IMR-90 (cell line): ENCODE data around the gene AJAP1. TPM values are rescaled to one million over a fixed set of nuclear protein-coding genes. Genes with fewer than 3 reads are reported as not detected.

Experiments used
- ATAC-seq: fragments of 200-7000 bp; cut with Tn5 transposase; 2 replicates; pipeline ENCODE4 v1.9.1; 2020; ENCODE audit warnings: low read depth, mild to moderate bottlenecking, moderate library complexity
- BruUV-seq: library from RNA; stranded (reverse); fragments of 400-500 nt; replicated peaks from 2 replicates; lab custom pipeline; 2021; lab: Mats Ljungman, UMichigan
- CTCF ChIA-PET: fragments of 300-600 bp; formaldehyde crosslinking; extraction: SDS; loops from one replicate; lab custom pipeline; 2021; ENCODE audit warnings: antibody characterized with exemption; lab: Yijun Ruan, JAX
- POLR2A ChIA-PET: fragments of 300-600 bp; sonication (Branson Sonifier 250); formaldehyde crosslinking; loops from one replicate; lab custom pipeline; 2022; ENCODE audit warnings: antibody characterized with exemption; ENCODE audit not compliant: unreplicated experiment; lab: Charles Lee
- DNase-seq: peaks from one replicate; pipeline ENCODE4 v3.0.0; 2013
- H2AFZ ChIP-seq: replicated peaks from 2 replicates; pipeline ENCODE3; 2013; ENCODE audit warnings: low read length, mild to moderate bottlenecking; ENCODE audit not compliant: poor library complexity
- H2AK5ac ChIP-seq: 2 replicates; pipeline ENCODE4 v1.6.1; 2013; ENCODE audit warnings: low read depth, low read length, inconsistent platforms
- H2AK9ac ChIP-seq: replicated peaks from 2 replicates; pipeline ENCODE3; 2013; ENCODE audit warnings: mild to moderate bottlenecking, low read depth, low read length, moderate library complexity; ENCODE audit not compliant: poor library complexity
- H2BK120ac ChIP-seq: 2 replicates; pipeline ENCODE4 v1.6.1; 2013; ENCODE audit warnings: low read depth, low read length, inconsistent platforms
- H2BK15ac ChIP-seq: 3 replicates; pipeline ENCODE4 v1.6.1; 2013; ENCODE audit warnings: low read depth, low read length, inconsistent platforms
- H2BK20ac ChIP-seq: 2 replicates; pipeline ENCODE4 v1.6.1; 2013; ENCODE audit warnings: low read depth, mild to moderate bottlenecking, inconsistent platforms, low read length, moderate library complexity
- H2BK5ac ChIP-seq: 2 replicates; pipeline ENCODE4 v1.6.1; 2013; ENCODE audit warnings: mild to moderate bottlenecking, low read depth, low read length, inconsistent platforms; ENCODE audit not compliant: poor library complexity, severe bottlenecking
- H3K14ac ChIP-seq: replicated peaks from 2 replicates; pipeline ENCODE4 v1.6.1; 2013; ENCODE audit warnings: low read depth, low read length, inconsistent platforms
- H3K18ac ChIP-seq: 2 replicates; pipeline ENCODE4 v1.6.1; 2013; ENCODE audit warnings: low read depth, low read length, control low read depth
- H3K23ac ChIP-seq: 2 replicates; pipeline ENCODE4 v1.6.1; 2013; ENCODE audit warnings: low read depth, low read length, inconsistent platforms
- H3K27ac ChIP-seq: 2 replicates; pipeline ENCODE4 v1.5.1; 2013; ENCODE audit warnings: mild to moderate bottlenecking, control low read depth, low read length; ENCODE audit not compliant: insufficient read depth
- H3K27me3 ChIP-seq: 2 replicates; pipeline ENCODE4 v1.6.1; 2013; ENCODE audit warnings: low read length; ENCODE audit not compliant: control insufficient read depth, insufficient read depth
- H3K36me3 ChIP-seq: 2 replicates; pipeline ENCODE4 v1.6.1; 2013; ENCODE audit warnings: low read length, mixed read lengths; ENCODE audit not compliant: control insufficient read depth, insufficient read depth
- H3K4ac ChIP-seq: 2 replicates; pipeline ENCODE4 v1.6.1; 2013; ENCODE audit warnings: low read depth, low read length, inconsistent platforms
- H3K4me1 ChIP-seq: 2 replicates; pipeline ENCODE4 v1.6.1; 2013; ENCODE audit warnings: low read length, mixed read lengths; ENCODE audit not compliant: control insufficient read depth, insufficient read depth
- H3K4me2 ChIP-seq: 2 replicates; pipeline ENCODE4 v1.6.1; 2013; ENCODE audit warnings: low read depth, mild to moderate bottlenecking, control low read depth, low read length, moderate library complexity
- H3K4me3 ChIP-seq: 2 replicates; pipeline ENCODE4 v1.5.1; 2013; ENCODE audit warnings: low read depth, mild to moderate bottlenecking, control low read depth, low read length, moderate library complexity; ENCODE audit not compliant: insufficient read depth
- H3K56ac ChIP-seq: 2 replicates; pipeline ENCODE4 v1.6.1; 2013; ENCODE audit warnings: low read length, inconsistent platforms; ENCODE audit not compliant: insufficient read depth; ENCODE audit errors: extremely low read depth
- H3K79me1 ChIP-seq, 2 experiments: 2 replicates each; pipeline ENCODE4 v1.6.1; 2013; ENCODE audit warnings: low read length in 2 of 2, inconsistent platforms in 1 of 2, low read depth in 1 of 2
- H3K9ac ChIP-seq: 2 replicates; pipeline ENCODE4 v1.6.1; 2013; ENCODE audit warnings: low read depth, low read length, control low read depth
- H3K9me1 ChIP-seq: 2 replicates; pipeline ENCODE4 v1.6.1; 2013; ENCODE audit warnings: low read length, inconsistent platforms; ENCODE audit not compliant: insufficient read depth
- H3K9me3 ChIP-seq: 2 replicates; pipeline ENCODE4 v1.6.1; 2013; ENCODE audit warnings: low read length; ENCODE audit not compliant: control insufficient read depth, insufficient read depth
- H4K20me1 ChIP-seq: 2 replicates; pipeline ENCODE4 v1.6.1; 2013; ENCODE audit warnings: low read length, inconsistent platforms; ENCODE audit not compliant: insufficient read depth
- H4K5ac ChIP-seq: 2 replicates; pipeline ENCODE4 v1.6.1; 2013; ENCODE audit warnings: mild to moderate bottlenecking, low read depth, low read length, control low read depth
- H4K8ac ChIP-seq, 2 experiments: 2 replicates each; pipeline ENCODE4 v1.6.1; 2013; ENCODE audit warnings: low read depth in 2 of 2, low read length in 2 of 2, control low read depth in 1 of 2, inconsistent platforms in 1 of 2
- H4K91ac ChIP-seq: 2 replicates; pipeline ENCODE4 v1.6.1; 2013; ENCODE audit warnings: low read depth, low read length, inconsistent platforms; ENCODE audit not compliant: insufficient read depth
- BHLHE40 ChIP-seq: fragments of 150-350 bp; IDR thresholded peaks from 2 replicates; pipeline ENCODE4 v1.6.1; 2016; ENCODE audit warnings: mild to moderate bottlenecking, low read depth, low read length
- CEBPB ChIP-seq: IDR thresholded peaks from 2 replicates; pipeline ENCODE4 v1.6.1; 2012; ENCODE audit warnings: low read depth, low read length, improper control_type of control experiment
- CHD1 ChIP-seq: IDR thresholded peaks from 2 replicates; pipeline ENCODE4 v1.6.1; 2012; ENCODE audit warnings: low read depth, low read length, improper control_type of control experiment
- CTCF ChIP-seq: conservative IDR thresholded peaks from 2 replicates; pipeline ENCODE4 v1.5.1; 2012; ENCODE audit warnings: mild to moderate bottlenecking, low read depth, low read length, improper control_type of control experiment
- ELK1 ChIP-seq: fragments of 150-350 bp; IDR thresholded peaks from 2 replicates; pipeline ENCODE4 v1.6.1; 2016; ENCODE audit warnings: low read depth, mild to moderate bottlenecking, low read length, moderate library complexity, borderline replicate concordance
- FOS ChIP-seq: fragments of 150-350 bp; IDR thresholded peaks from 2 replicates; pipeline ENCODE4 v1.6.1; 2016; ENCODE audit warnings: low read depth, low read length
- MAFK ChIP-seq: IDR thresholded peaks from 2 replicates; pipeline ENCODE4 v1.6.1; 2012; ENCODE audit warnings: low read depth, low read length, improper control_type of control experiment
- MAZ ChIP-seq: IDR thresholded peaks from 2 replicates; pipeline ENCODE4 v1.6.1; 2012; ENCODE audit warnings: low read depth, mild to moderate bottlenecking, low read length, improper control_type of control experiment, moderate library complexity, borderline replicate concordance
- MXI1 ChIP-seq: IDR thresholded peaks from 2 replicates; pipeline ENCODE4 v1.6.1; 2012; ENCODE audit warnings: low read depth, mild to moderate bottlenecking, low read length, moderate library complexity, borderline replicate concordance
- NFE2L2 ChIP-seq: fragments of 150-350 bp; IDR thresholded peaks from 2 replicates; pipeline ENCODE4 v1.6.1; 2016; ENCODE audit warnings: low read depth, mild to moderate bottlenecking, low read length
- POLR2A ChIP-seq: IDR thresholded peaks from 2 replicates; pipeline ENCODE4 v1.6.1; 2012; ENCODE audit warnings: mild to moderate bottlenecking, low read depth, low read length
- RAD21 ChIP-seq: IDR thresholded peaks from 2 replicates; pipeline ENCODE4 v1.6.1; 2012; ENCODE audit warnings: low read length, improper control_type of control experiment
- RCOR1 ChIP-seq: IDR thresholded peaks from 2 replicates; pipeline ENCODE4 v1.6.1; 2012; ENCODE audit warnings: mild to moderate bottlenecking, low read length, improper control_type of control experiment; ENCODE audit not compliant: insufficient replicate concordance
- RFX5 ChIP-seq: IDR thresholded peaks from 2 replicates; pipeline ENCODE4 v1.8.0; 2012; ENCODE audit warnings: low read depth, mild to moderate bottlenecking, low read length, moderate library complexity
- SMC3 ChIP-seq: fragments of 150-350 bp; IDR thresholded peaks from 2 replicates; pipeline ENCODE4 v1.6.1; 2016; ENCODE audit warnings: low read depth, mild to moderate bottlenecking, antibody characterized with exemption, low read length, moderate library complexity
- WGBS, 2 experiments: methylation state at CpG; one replicate each; pipeline versions ENCODE4 v1.1.5 to v1.1.7; 2013; ENCODE audit warnings: missing lambda C conversion rate in 2 of 2; ENCODE audit not compliant: insufficient read length in 1 of 2; ENCODE audit errors: extremely low coverage in 2 of 2; 5-methylcytosine and 5-hydroxymethylcytosine counted together
- dilution Hi-C: fragments of 300-500 bp; cut with HindIII; formaldehyde crosslinking; loops from one replicate; pipeline ENCODE4 v1.14.3; 2018; ENCODE audit warnings: low sequenced_read_pairs; ENCODE audit not compliant: unreplicated experiment
- in situ Hi-C: fragments of 300-500 bp; cut with MboI; formaldehyde crosslinking; loops from 3 replicates; pipeline ENCODE4 v1.14.3; 2019; ENCODE audit warnings: low sequenced_read_pairs, inconsistent platforms, mixed read lengths
- intact Hi-C: fragments of 100-400 bp; cut with micrococcal nuclease; formaldehyde crosslinking; loops from 2 replicates; pipeline ENCODE4 v1.10.0; 2022
- polyA plus RNA-seq, 3 experiments: library from polyadenylated mRNA; depleted of rRNA; stranded (reverse); fragments of >200 nt; gene quantifications; 2 replicates each; pipeline ENCODE4 v1.2.3, GENCODE V29; 2012; ENCODE audit warnings: low replicate concordance in 1 of 3
- total RNA-seq: library from RNA; depleted of rRNA; stranded (reverse); fragments of >200 nt; gene quantifications from 2 replicates; pipeline ENCODE4 v1.2.3, GENCODE V29; 2012
- TF ChIP-seq, protein P1 (sequence below): fragments of 150-350 bp; IDR thresholded peaks from 2 replicates; pipeline ENCODE4 v1.6.1; 2017; ENCODE audit warnings: mild to moderate bottlenecking, antibody characterized with exemption, low read length, low read depth

Gene AJAP1
- total and polyA plus RNA-seq, 2 of the 4 experiments (the other 2 are of a cell fraction), result under 0.01 to 0.02 TPM

DNA sequence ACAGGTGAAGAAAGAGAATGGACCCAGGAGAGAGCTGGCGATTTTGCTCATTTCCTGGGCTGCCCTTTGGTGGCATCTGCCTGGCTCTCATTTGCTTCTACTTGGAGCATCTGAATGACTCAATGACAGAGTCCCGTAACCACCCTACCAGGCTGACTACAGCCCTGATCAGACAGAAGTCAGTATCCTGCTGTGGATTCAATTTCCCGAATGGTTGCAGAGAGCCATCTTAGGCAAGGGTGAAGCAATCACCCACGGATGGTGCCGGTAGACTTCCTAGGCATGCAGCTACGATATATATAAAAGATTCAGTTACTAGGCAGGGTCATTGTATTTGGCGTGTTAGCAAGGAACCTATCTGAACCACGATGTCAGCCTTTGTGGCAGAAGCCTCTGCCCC, 10.2 kb downstream of the AJAP1 start:
- H2AFZ ChIP-seq, result no peak overlapping the region
- in situ Hi-C loops (loop anchor here (25.0 kb wide), 1 partner anchor 1298 kb away; no protein-coding TSS in a partner anchor), intact Hi-C loops (no loop called here), dilution Hi-C loops (no loop called here)
- CTCF ChIA-PET, result no interaction called here
- H3K4me2 ChIP-seq, result no peak overlapping the region
- no peak overlapping the region for H2BK5ac ChIP-seq
- ATAC-seq (no peak), DNase-seq (no peak)
- no peak overlapping the region for H3K9ac ChIP-seq
- no peak overlapping the region for H2BK20ac ChIP-seq
- no peaks in the 10 kb centered on the region for H4K20me1 ChIP-seq
- no peak overlapping the region for H3K27ac ChIP-seq
- no peak overlapping the region for H2AK5ac ChIP-seq
- BruUV-seq, result no TSS peak
- no peaks in the 10 kb centered on the region for H3K9me1 ChIP-seq
- no peak overlapping the region for H3K4ac ChIP-seq
- H3K18ac ChIP-seq, result no peak overlapping the region
- no CpG with 5 or more reads among the region's 8 CpGs for WGBS, 2 experiments
- no peaks in the 10 kb centered on the region for H3K36me3 ChIP-seq
- no peaks in the 10 kb centered on the region for H3K4me1 ChIP-seq
- peaks cover 29% of the 10 kb centered on the region; the same call in 1 of the 2 replicates for H3K9me3 ChIP-seq
- H3K79me1 ChIP-seq, result no peaks in the 10 kb centered on the region
- H3K23ac ChIP-seq, result no peak overlapping the region
- H3K56ac ChIP-seq, result no peak overlapping the region
- no peak overlapping the region for H4K5ac ChIP-seq
- TF ChIP-seq SMC3, result no peak
- TF ChIP-seq CEBPB, result no peak
- no peak for TF ChIP-seq BHLHE40
- no peak for TF ChIP-seq NFE2L2
- no peak for TF ChIP-seq RAD21
- TF ChIP-seq, protein P1, sequence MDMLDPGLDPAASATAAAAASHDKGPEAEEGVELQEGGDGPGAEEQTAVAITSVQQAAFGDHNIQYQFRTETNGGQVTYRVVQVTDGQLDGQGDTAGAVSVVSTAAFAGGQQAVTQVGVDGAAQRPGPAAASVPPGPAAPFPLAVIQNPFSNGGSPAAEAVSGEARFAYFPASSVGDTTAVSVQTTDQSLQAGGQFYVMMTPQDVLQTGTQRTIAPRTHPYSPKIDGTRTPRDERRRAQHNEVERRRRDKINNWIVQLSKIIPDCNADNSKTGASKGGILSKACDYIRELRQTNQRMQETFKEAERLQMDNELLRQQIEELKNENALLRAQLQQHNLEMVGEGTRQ, result no peak
- TF ChIP-seq CHD1, result no peak
- no peak for TF ChIP-seq ELK1
- no peak for TF ChIP-seq RFX5
- no peak for TF ChIP-seq MAFK
- TF ChIP-seq MAZ, result no peak
- TF ChIP-seq FOS, result no peak
- TF ChIP-seq MXI1, result no peak
- no peak for TF ChIP-seq POLR2A
- TF ChIP-seq CTCF, result no peak
- no peak for TF ChIP-seq RCOR1
- no peak overlapping the region for H2BK15ac ChIP-seq
- no peak overlapping the region for H4K8ac ChIP-seq
- POLR2A ChIA-PET, result no interaction called here
- no peak overlapping the region for H2BK120ac ChIP-seq
- no peak overlapping the region for H2AK9ac ChIP-seq
- H3K27me3 ChIP-seq, result no peaks in the 10 kb centered on the region
- no peak overlapping the region for H3K14ac ChIP-seq
- no peak overlapping the region for H3K4me3 ChIP-seq
- no peak overlapping the region for H4K91ac ChIP-seq
